Measurements from ENCODE around the gene SFMBT2.

GRCh38 chr10:7281429-7281828 lies 129.4 kb downstream of the SFMBT2 start:
- TF ChIP-seq GATA2 (IDR thresholded peaks at IDR 0.05; ENCODE audit: low read depth, low read length), result no peak
- no peak for TF ChIP-seq GATA3 (IDR thresholded peaks at IDR 0.05; ENCODE audit: low read depth, low read length)
